ENCODE results near the gene ACADS.

GRCh38 chr12:120725151-120725658 is 421 bp upstream of the ACADS start:
- TF ChIP-seq ZBTB11 (tag by site-specific recombination; conservative IDR thresholded peaks at IDR 0.05; ENCODE audit: low read depth) (no peak), ZNF274 (IDR thresholded peaks at IDR 0.05; ENCODE audit: low read length) (no peak), ZNF274 (tag by site-specific recombination; IDR thresholded peaks at IDR 0.05; ENCODE audit: borderline replicate concordance) (no peak), PBX3 (CRISPR knock-in tag; IDR thresholded peaks at IDR 0.05) (no peak), ZNF214 (tag by site-specific recombination; IDR thresholded peaks at IDR 0.05; ENCODE audit: borderline replicate concordance) (no peak), CTCF (tag by site-specific recombination; IDR thresholded peaks at IDR 0.05) (no peak), ZNF311 (tag by site-specific recombination; IDR thresholded peaks at IDR 0.05; ENCODE audit: borderline replicate concordance) (no peak), BCL11A (tag by site-specific recombination; IDR thresholded peaks at IDR 0.05; ENCODE audit: low read depth) (no peak), ZBTB8A (tag by site-specific recombination; IDR thresholded peaks at IDR 0.05) (no peak), SP2 (tag by site-specific recombination; IDR thresholded peaks at IDR 0.05) (no peak), ZNF350 (tag by site-specific recombination; IDR thresholded peaks at IDR 0.05) (no peak), GLIS2 (tag by site-specific recombination; IDR thresholded peaks at IDR 0.05) (no peak), OVOL3 (tag by site-specific recombination; IDR thresholded peaks at IDR 0.05) (no peak), TCF7L2 (IDR thresholded peaks at IDR 0.05; ENCODE audit: borderline replicate concordance, low read depth, low read length) (no peak), ATF2 (tag by site-specific recombination; IDR thresholded peaks at IDR 0.05; ENCODE audit: low read depth) (no peak)

Data from HEK293 (cell line).